Parathyroid adenoma (tissue), 2 donors: ENCODE results near the gene PGS1.

Experiments used
- H2AFZ ChIP-seq: fragments of 300-600 bp; sonication (generic); one replicate; pipeline ENCODE4 v1.7.0; 2017; ENCODE audit warnings: antibody characterized with exemption, mild to moderate bottlenecking
- H3K27ac ChIP-seq: fragments of 300-600 bp; sonication (generic); one replicate; pipeline ENCODE4 v1.7.0; 2017
- H3K27me3 ChIP-seq: fragments of 300-600 bp; sonication (generic); one replicate; pipeline ENCODE4 v1.7.0; 2017; ENCODE audit warnings: low read length; ENCODE audit not compliant: control insufficient read depth, insufficient read depth
- H3K36me3 ChIP-seq: fragments of 300-600 bp; sonication (generic); one replicate; pipeline ENCODE4 v1.7.0; 2017; ENCODE audit warnings: low read length; ENCODE audit not compliant: control insufficient read depth, insufficient read depth
- H3K4me1 ChIP-seq: fragments of 300-600 bp; sonication (generic); one replicate; pipeline ENCODE4 v1.7.0; 2017; ENCODE audit warnings: control low read depth
- H3K4me2 ChIP-seq: fragments of 300-600 bp; sonication (generic); one replicate; pipeline ENCODE4 v1.7.0; 2017; ENCODE audit warnings: low read length
- H3K4me3 ChIP-seq: fragments of 300-600 bp; sonication (generic); one replicate; pipeline ENCODE4 v1.7.0; 2017; ENCODE audit warnings: low read depth, low read length
- H3K79me2 ChIP-seq: fragments of 300-600 bp; sonication (generic); one replicate; pipeline ENCODE4 v1.7.0; 2017; ENCODE audit warnings: control low read depth
- H3K9ac ChIP-seq: fragments of 300-600 bp; sonication (generic); one replicate; pipeline ENCODE4 v1.7.0; 2017; ENCODE audit warnings: mild to moderate bottlenecking
- H3K9me3 ChIP-seq: fragments of 300-600 bp; sonication (generic); one replicate; pipeline ENCODE4 v1.7.0; 2017; ENCODE audit warnings: low read length; ENCODE audit not compliant: control insufficient read depth
- CTCF ChIP-seq: fragments of 300-600 bp; sonication (generic); IDR thresholded peaks from one replicate; pipeline ENCODE4 v1.7.0; 2017; ENCODE audit warnings: antibody characterized with exemption, mild to moderate bottlenecking
- donor health status: primary hyperparathyroidism.

Gene PGS1

GRCh38 chr17:78395155-78395554, 16.7 kb downstream of the PGS1 start:
- Histone ChIP-seq H3K79me2 (peaks cover 92% of the 10 kb centered on the region), H3K9me3 (no peaks in the 10 kb centered on the region), H3K4me3 (no peak overlapping the region), H3K27me3 (no peaks in the 10 kb centered on the region), H3K9ac (no peak overlapping the region), H3K4me1 (peaks cover 4% of the 10 kb centered on the region), H3K36me3 (no peaks in the 10 kb centered on the region), H3K4me2 (no peak overlapping the region), H2AFZ (no peak overlapping the region), H3K27ac (no peak overlapping the region)
- TF ChIP-seq CTCF, result no peak

- H3K27me3 ChIP-seq, result no peaks in the 10 kb centered on the region
- no peaks in the 10 kb centered on the region for H3K9me3 ChIP-seq
- no peaks in the 10 kb centered on the region for H3K36me3 ChIP-seq
- TF ChIP-seq CTCF, result no peak
- H3K4me3 ChIP-seq, result no peak overlapping the region
- H3K79me2 ChIP-seq, result peaks cover 78% of the 10 kb centered on the region
- H3K4me1 ChIP-seq, result peaks cover 4% of the 10 kb centered on the region
- H3K27ac ChIP-seq, result no peak overlapping the region
- no peak overlapping the region for H2AFZ ChIP-seq
- H3K9ac ChIP-seq, result no peak overlapping the region
- no peak overlapping the region for H3K4me2 ChIP-seq
Measured at GRCh38 chr17:78396441-78397337, 18.2 kb downstream of the PGS1 start.

- no peaks in the 10 kb centered on the region for H3K9me3 ChIP-seq
- no peak overlapping the region for H3K9ac ChIP-seq
- no peaks in the 10 kb centered on the region for H3K36me3 ChIP-seq
- H2AFZ ChIP-seq, result no peak overlapping the region
- H3K4me3 ChIP-seq, result no peak overlapping the region
- no peak for TF ChIP-seq CTCF
- no peaks in the 10 kb centered on the region for H3K27me3 ChIP-seq
- no peak overlapping the region for H3K27ac ChIP-seq
- peaks cover 4% of the 10 kb centered on the region for H3K4me1 ChIP-seq
- H3K4me2 ChIP-seq, result no peak overlapping the region
- peaks cover 75% of the 10 kb centered on the region for H3K79me2 ChIP-seq
Measured at GRCh38 chr17:78397681-78398101, 19.2 kb downstream of the PGS1 start.

- TF ChIP-seq CTCF, result no peak
- Histone ChIP-seq H3K4me3 (no peak overlapping the region), H3K9me3 (no peaks in the 10 kb centered on the region), H3K79me2 (peaks cover 73% of the 10 kb centered on the region), H3K27me3 (no peaks in the 10 kb centered on the region), H3K4me2 (no peak overlapping the region), H3K4me1 (peaks cover 4% of the 10 kb centered on the region), H3K9ac (no peak overlapping the region), H2AFZ (no peak overlapping the region), H3K36me3 (no peaks in the 10 kb centered on the region), H3K27ac (no peak overlapping the region)
Measured at GRCh38 chr17:78398390-78398789, 19.9 kb downstream of the PGS1 start.
